Measurements from ENCODE around the gene POU4F1. TPM values are rescaled to one million over a fixed set of nuclear protein-coding genes. Genes with fewer than 3 reads are reported as not detected.
A peak's percentile ranks its signal among the peaks of the same experiment; 100 is the strongest.

The POU4F1 gene
- total and polyA plus RNA-seq, 2 of the 13 experiments (the other 11 are each of a cell fraction or from before 2014, with no cell fraction given), result 1.0 to 1.1 TPM

DNA sequence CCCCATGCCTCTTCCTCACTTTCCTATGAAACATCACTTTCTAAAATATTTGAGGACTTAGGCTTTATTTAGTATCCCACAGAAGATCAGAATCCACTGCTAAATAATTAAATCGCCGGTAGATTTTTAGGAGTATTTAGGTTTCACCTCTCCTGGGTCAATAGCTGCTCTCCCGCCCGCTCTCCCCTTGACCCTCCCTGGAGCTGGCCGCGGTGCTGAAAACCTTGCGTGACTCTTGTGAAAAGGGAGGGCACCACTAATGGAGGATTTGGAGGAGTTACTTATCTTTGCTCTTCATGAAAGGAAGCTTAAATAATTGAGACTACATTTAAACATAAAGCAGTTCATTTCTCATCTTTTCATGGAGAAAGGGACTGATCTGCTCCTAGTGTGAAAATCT is 14.1 kb downstream of the POU4F1 start (continued):
- TF ChIP-seq, protein P1, sequence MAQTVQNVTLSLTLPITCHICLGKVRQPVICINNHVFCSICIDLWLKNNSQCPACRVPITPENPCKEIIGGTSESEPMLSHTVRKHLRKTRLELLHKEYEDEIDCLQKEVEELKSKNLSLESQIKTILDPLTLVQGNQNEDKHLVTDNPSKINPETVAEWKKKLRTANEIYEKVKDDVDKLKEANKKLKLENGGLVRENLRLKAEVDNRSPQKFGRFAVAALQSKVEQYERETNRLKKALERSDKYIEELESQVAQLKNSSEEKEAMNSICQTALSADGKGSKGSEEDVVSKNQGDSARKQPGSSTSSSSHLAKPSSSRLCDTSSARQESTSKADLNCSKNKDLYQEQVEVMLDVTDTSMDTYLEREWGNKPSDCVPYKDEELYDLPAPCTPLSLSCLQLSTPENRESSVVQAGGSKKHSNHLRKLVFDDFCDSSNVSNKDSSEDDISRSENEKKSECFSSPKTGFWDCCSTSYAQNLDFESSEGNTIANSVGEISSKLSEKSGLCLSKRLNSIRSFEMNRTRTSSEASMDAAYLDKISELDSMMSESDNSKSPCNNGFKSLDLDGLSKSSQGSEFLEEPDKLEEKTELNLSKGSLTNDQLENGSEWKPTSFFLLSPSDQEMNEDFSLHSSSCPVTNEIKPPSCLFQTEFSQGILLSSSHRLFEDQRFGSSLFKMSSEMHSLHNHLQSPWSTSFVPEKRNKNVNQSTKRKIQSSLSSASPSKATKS (CRISPR knock-in tag; IDR thresholded peaks at IDR 0.05), result no peak
- peak; percentile 75; the same call in 1 of the 2 replicates for TF ChIP-seq KLF11 (CRISPR knock-in tag; IDR thresholded peaks at IDR 0.05)

DNA sequence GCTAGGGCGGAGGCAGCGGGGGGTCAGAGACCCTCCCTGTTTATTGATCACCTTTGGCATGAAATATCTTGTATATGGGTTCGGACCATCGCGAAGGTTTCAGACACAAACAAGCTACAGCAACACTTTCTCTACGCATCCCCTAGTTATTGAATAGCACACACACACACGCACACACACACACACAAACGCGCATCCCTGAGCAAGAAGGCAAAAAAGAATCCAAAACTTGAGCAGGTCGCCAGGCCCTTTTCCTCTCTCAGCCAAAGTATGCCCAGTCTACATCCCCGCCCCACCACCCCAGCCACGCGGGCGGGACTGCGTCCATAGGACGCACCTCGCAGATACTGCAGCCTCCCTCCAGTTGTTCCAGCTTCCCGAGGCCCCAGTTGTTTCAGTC is 16.0 kb downstream of the POU4F1 start:
- Histone ChIP-seq H3K4me3 (replicated peaks in 1 of 3; ENCODE audit: insufficient read depth in 1 of 3, low read depth in 2 of 3, low read length in 3 of 3) (no peak overlapping the region), H4K20me1 (ENCODE audit: insufficient read depth, low read length) (no peaks in the 10 kb centered on the region), H3K9ac (ENCODE audit: insufficient read depth, low read depth, low read length) (no peak overlapping the region), H3K4me1 (ENCODE audit: insufficient read depth, low read length) (no peaks in the 10 kb centered on the region), H3K79me2 (ENCODE audit: insufficient read depth, low read length) (no peaks in the 10 kb centered on the region), H3K27me3 (ENCODE audit: control insufficient read depth in 1 of 2, insufficient read depth in 2 of 2, low read length in 2 of 2) (0 out of 5 replicates have a peak, but pooled peaks cover 0 to 2% of the 10 kb centered on the region in 2 experiments), H3K9me3 (ENCODE audit: low read length) (no peaks in the 10 kb centered on the region), H2AFZ (ENCODE audit: low read length) (no peak overlapping the region), H3K4me2 (ENCODE audit: low read depth, low read length) (no peak overlapping the region), H3K27ac (ENCODE audit: extremely low read length, insufficient read depth, low read length) (no peak overlapping the region), H3K36me3 (replicated peaks in 1 of 2; ENCODE audit: control insufficient read depth in 1 of 2, insufficient read depth in 2 of 2, low read length in 2 of 2) (no peaks in the 10 kb centered on the region)
- TF ChIP-seq PHB2 (IDR thresholded peaks at IDR 0.05; ENCODE audit: partially characterized antibody) (no peak), ZSCAN12 (CRISPR knock-in tag; IDR thresholded peaks at IDR 0.05) (no peak), PAX8 (CRISPR knock-in tag; IDR thresholded peaks at IDR 0.05; ENCODE audit: borderline replicate concordance) (no peak), BORCS8-MEF2B (CRISPR knock-in tag; IDR thresholded peaks at IDR 0.05) (no peak), ZNF609 (CRISPR knock-in tag; IDR thresholded peaks at IDR 0.05; ENCODE audit: borderline replicate concordance) (no peak)
- 45% methylated on average over 15 of the region's 18 CpGs for WGBS (ENCODE audit: low lambda C conversion rate)
- DNase-seq (ENCODE audit: low spot score) (no peak), FAIRE-seq (no peak), ATAC-seq (no peak)
- in situ Hi-C loops (cut with HindIII; ENCODE audit: extremely low pct_ligation_motif_present, low pct_unique_long_range_greater_than_20kb) (no loop called here), intact Hi-C loops (cut with micrococcal nuclease; ENCODE audit: unreplicated experiment) (no loop called here)
- BruUV-seq (replicated peaks), result no TSS peak
- ChIA-PET CTCF (ENCODE audit: low intra/inter-chr PET ratio, low total read pairs) (no interaction called here), POLR2A (no interaction called here)
